Gastroesophageal sphincter (tissue), 4 donors: ENCODE measurements around the gene YIF1B. TPM values are rescaled to one million over a fixed set of nuclear protein-coding genes. Genes with fewer than 3 reads are reported as not detected.

Experiments used
- ATAC-seq: fragments of 150-250 bp; one replicate; pipeline ENCODE4 v1.9.1; 2016; ENCODE audit warnings: mild to moderate bottlenecking, moderate library complexity
- H3K27ac ChIP-seq, 4 donors: fragments of 200-600 bp; sonication (generic) in 3 of 4; 1 replicate in 3 of 4; 2 replicates in 1 of 4; pipeline ENCODE4 v1.5.1; 2016 to 2019
- H3K27me3 ChIP-seq: fragments of 200-600 bp; sonication (generic); one replicate; pipeline ENCODE4 v1.5.1; 2019
- H3K36me3 ChIP-seq, 2 donors: fragments of 200-600 bp; sonication (generic); one replicate each; pipeline ENCODE4 v1.5.1; 2019; ENCODE audit warnings: control low read depth in 1 of 2
- H3K4me1 ChIP-seq, 3 donors: fragments of 200-600 bp; sonication (generic); 1 replicate in 2 of 3; 2 replicates in 1 of 3; pipeline ENCODE4 v1.5.1; 2016 to 2019; ENCODE audit warnings: control low read depth in 2 of 3
- H3K4me3 ChIP-seq, 2 donors: fragments of 200-600 bp; sonication (generic); one replicate each; pipeline ENCODE4 v1.5.1; 2019; ENCODE audit warnings: mild to moderate bottlenecking in 1 of 2, moderate library complexity in 1 of 2
- H3K9me3 ChIP-seq, 3 donors: fragments of 200-600 bp; sonication (generic); one replicate each; pipeline ENCODE4 v1.5.1; 2017 to 2019; ENCODE audit warnings: control low read depth in 2 of 3
- CTCF ChIP-seq, 4 experiments: fragments of 200-600 bp in 2 of 4; fragments of 450-650 bp in 2 of 4; sonication (generic) in 1 of 4; IDR thresholded peaks; one replicate each; pipeline ENCODE4 v1.5.1; 2017 to 2019; ENCODE audit warnings: antibody characterized with exemption in 4 of 4, mild to moderate bottlenecking in 2 of 4, moderate library complexity in 2 of 4
- EP300 ChIP-seq: sonication (generic); formaldehyde crosslinking; IDR thresholded peaks from one replicate; pipeline ENCODE4 v1.6.1; 2017; ENCODE audit warnings: antibody characterized with exemption, mild to moderate bottlenecking
- POLR2A ChIP-seq, 2 donors: fragments of 450-650 bp; IDR thresholded peaks; one replicate each; pipeline ENCODE4 v1.6.1; 2017; ENCODE audit warnings: antibody characterized with exemption in 2 of 2, mild to moderate bottlenecking in 2 of 2, moderate library complexity in 1 of 2
- POLR2AphosphoS5 ChIP-seq: sonication (generic); formaldehyde crosslinking; IDR thresholded peaks from one replicate; pipeline ENCODE4 v1.6.1; 2017; ENCODE audit warnings: antibody characterized with exemption
- WGBS, 2 donors: methylation state at CpG; one replicate each; pipeline ENCODE4 v1.1.5; 2018; ENCODE audit warnings: low coverage in 1 of 2; 5-methylcytosine and 5-hydroxymethylcytosine counted together
- total RNA-seq, 4 donors: library from RNA; depleted of rRNA; stranded (reverse); fragments of >200 nt; gene quantifications; one replicate each; pipeline ENCODE4 v1.1.0, GENCODE V29; 2016

The YIF1B gene
- total RNA-seq, 4 donors from 2014 or later, result 14.0 to 20.7 (median 17.1) TPM

DNA sequence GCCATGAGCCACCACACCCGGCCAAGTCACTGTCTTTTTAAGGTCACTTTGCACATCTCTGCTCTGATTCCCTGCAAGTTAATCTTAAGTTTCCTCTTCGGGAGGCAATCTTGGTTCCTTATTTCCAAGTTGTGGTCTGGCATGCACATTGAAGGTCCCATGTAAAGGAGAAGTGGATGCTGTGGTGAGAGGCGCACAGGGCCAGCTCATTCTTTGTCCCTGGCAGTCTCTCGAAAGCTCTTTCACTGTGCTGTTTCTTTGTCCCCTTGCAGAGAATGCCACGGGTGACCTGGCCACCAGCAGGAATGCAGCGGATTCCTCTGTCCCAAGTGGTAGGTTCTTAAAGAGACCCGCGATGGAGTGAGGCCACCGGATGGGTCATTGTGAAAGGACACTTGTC is 28.1 kb downstream of the YIF1B start:
- WGBS, 2 donors, result 55 to 82% methylated on average over 3 to 6 of the region's 9 CpGs
- TF ChIP-seq CTCF (IDR thresholded peaks at IDR 0.05) (no peak), POLR2AphosphoS5 (no peak), POLR2A (IDR thresholded peaks at IDR 0.05) (no peak), EP300 (no peak)
- ATAC-seq, result no peak
- H3K27ac ChIP-seq, result no peak overlapping the region
- no peaks in the 10 kb centered on the region for H3K4me1 ChIP-seq
- H3K27me3 ChIP-seq, result no peaks in the 10 kb centered on the region
- no peaks in the 10 kb centered on the region for H3K9me3 ChIP-seq
- no peak overlapping the region for H3K4me3 ChIP-seq
- H3K36me3 ChIP-seq, result no peaks in the 10 kb centered on the region

DNA sequence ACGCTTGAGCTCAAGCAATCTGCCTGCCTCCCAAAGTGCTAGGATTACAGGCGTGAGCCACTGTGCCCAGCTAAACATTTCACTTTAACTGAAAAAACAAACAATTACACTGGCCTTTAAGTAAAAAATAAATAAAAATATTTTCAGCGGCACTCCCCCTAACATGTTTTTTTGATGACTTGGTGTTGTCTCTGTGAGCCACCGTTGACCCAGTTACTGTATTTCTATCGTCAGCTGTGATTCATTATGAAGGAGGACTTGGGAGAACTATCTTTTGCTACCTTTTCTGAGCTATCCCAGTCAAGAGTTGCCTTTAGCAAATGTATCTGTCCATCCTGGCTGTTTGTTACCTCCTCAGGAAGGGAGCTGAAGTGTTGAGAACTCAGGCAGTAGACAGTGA is 30.2 kb downstream of the YIF1B start:
- ATAC-seq, result no peak
- Histone ChIP-seq H3K27me3 (no peaks in the 10 kb centered on the region), H3K36me3 (no peaks in the 10 kb centered on the region), H3K27ac (no peak overlapping the region), H3K4me3 (no peak overlapping the region), H3K4me1 (no peaks in the 10 kb centered on the region), H3K9me3 (no peaks in the 10 kb centered on the region)
- no peak for TF ChIP-seq CTCF (IDR thresholded peaks at IDR 0.05)
- no peak for TF ChIP-seq POLR2A (IDR thresholded peaks at IDR 0.05)
- TF ChIP-seq POLR2AphosphoS5, result no peak
- TF ChIP-seq EP300, result no peak
- 77 to 79% methylated on average over 3 to 5 of the region's 5 CpGs for WGBS, 2 donors

DNA sequence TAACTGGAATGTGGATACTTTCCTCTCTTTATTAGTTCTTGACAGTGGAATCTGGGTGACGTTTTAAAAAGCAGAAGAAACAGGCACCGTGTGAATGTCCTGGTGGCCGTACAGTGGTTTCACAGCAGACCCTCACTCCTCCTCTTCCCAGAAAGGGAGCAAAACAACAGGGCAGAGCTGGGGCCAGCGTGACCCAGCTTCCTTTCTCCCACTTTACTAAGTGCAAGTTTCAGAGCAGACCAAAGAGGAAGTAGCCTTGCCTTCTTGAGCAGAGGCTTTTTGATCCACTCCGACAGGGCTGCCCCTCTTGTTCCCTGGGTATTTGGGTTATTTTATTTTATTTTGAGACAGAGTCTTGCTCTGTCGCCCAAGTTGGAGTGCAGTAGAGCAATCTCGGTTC is 31.3 kb downstream of the YIF1B start:
- H3K9me3 ChIP-seq, result no peaks in the 10 kb centered on the region
- WGBS, 2 donors, result 47 to 67% methylated on average over 3 to 5 of the region's 7 CpGs

GRCh38 chr19:38283271-38283670 is 32.5 kb downstream of the YIF1B start:
- ATAC-seq, result no peak
- WGBS, 2 donors, result 90 to 97% methylated on average over 2 to 6 of the region's 8 CpGs
- H3K9me3 ChIP-seq, result no peaks in the 10 kb centered on the region
- H3K27ac ChIP-seq, result no peak overlapping the region
- no peaks in the 10 kb centered on the region for H3K36me3 ChIP-seq
- TF ChIP-seq CTCF (IDR thresholded peaks at IDR 0.05), result no peak
- no peak for TF ChIP-seq POLR2AphosphoS5
- TF ChIP-seq POLR2A (IDR thresholded peaks at IDR 0.05), result no peak
- no peak for TF ChIP-seq EP300
- no peaks in the 10 kb centered on the region for H3K27me3 ChIP-seq
- H3K4me1 ChIP-seq, result peaks cover 0 to 9% (median 5%) of the 10 kb centered on the region in 3 donors
- no peak overlapping the region for H3K4me3 ChIP-seq

More for the DNA sequence above, 31.3 kb downstream of the YIF1B start:
- Histone ChIP-seq H3K4me3 (no peak overlapping the region), H3K36me3 (no peaks in the 10 kb centered on the region), H3K4me1 (no peaks in the 10 kb centered on the region), H3K27me3 (no peaks in the 10 kb centered on the region), H3K27ac (no peak overlapping the region)
- no peak for TF ChIP-seq CTCF (IDR thresholded peaks at IDR 0.05)
- no peak for TF ChIP-seq EP300
- TF ChIP-seq POLR2AphosphoS5, result no peak
- TF ChIP-seq POLR2A (IDR thresholded peaks at IDR 0.05), result no peak
- no peak for ATAC-seq

- H3K4me3 ChIP-seq, result no peak overlapping the region
- no peaks in the 10 kb centered on the region for H3K36me3 ChIP-seq
- ATAC-seq, result no peak
- WGBS, 2 donors, result 78 to 87% methylated on average over 4 to 5 of the region's 7 CpGs
- H3K4me1 ChIP-seq, result peaks cover 0 to 21% (median 11%) of the 10 kb centered on the region in 3 donors
- H3K27me3 ChIP-seq, result no peaks in the 10 kb centered on the region
- TF ChIP-seq EP300, result no peak
- TF ChIP-seq CTCF (IDR thresholded peaks at IDR 0.05), result no peak
- H3K27ac ChIP-seq, result no peak overlapping the region
- H3K9me3 ChIP-seq, result no peaks in the 10 kb centered on the region
Measured at GRCh38 chr19:38281811-38282566, 33.8 kb downstream of the YIF1B start.
